Naive B cell (primary cell): ENCODE results near the gene OVCH1. TPM values are rescaled to one million over a fixed set of nuclear protein-coding genes. Genes with fewer than 3 reads are reported as not detected.
A peak's percentile ranks its signal among the peaks of the same experiment; 100 is the strongest.

ENCODE experiments used
- ATAC-seq, 2 donors: fragments of 150-1000 bp; cut with Tn5 transposase; 2 replicates each; pipeline ENCODE4 v1.10.0; 2021; ENCODE audit warnings: low read depth in 2 of 2, mild to moderate bottlenecking in 2 of 2, moderate library complexity in 2 of 2
- DNase-seq: peaks from one replicate; pipeline ENCODE4 v3.0.0; 2022
- H3K27ac Mint-ChIP-seq, 6 donors: one replicate each; pipeline ENCODE4 v1.8.0; 2020 to 2022; ENCODE audit warnings: mild to moderate bottlenecking in 6 of 6, mixed read lengths in 6 of 6, moderate library complexity in 5 of 6, inconsistent platforms in 2 of 6
- H3K27me3 Mint-ChIP-seq, 3 donors: one replicate each; pipeline ENCODE4 v1.8.0; 2021 to 2022; ENCODE audit warnings: mixed read lengths in 3 of 3, mild to moderate bottlenecking in 1 of 3
- H3K36me3 Mint-ChIP-seq, 2 donors: one replicate each; pipeline ENCODE4 v1.8.0; 2020 to 2022; ENCODE audit warnings: mixed read lengths in 2 of 2, inconsistent platforms in 1 of 2, mild to moderate bottlenecking in 1 of 2
- H3K4me1 Mint-ChIP-seq, 3 donors: one replicate each; pipeline ENCODE4 v1.8.0; 2020 to 2022; ENCODE audit warnings: mixed read lengths in 3 of 3, inconsistent platforms in 1 of 3, mild to moderate bottlenecking in 1 of 3, moderate library complexity in 1 of 3
- H3K4me3 Mint-ChIP-seq, 8 donors: one replicate each; pipeline ENCODE4 v1.8.0; 2020 to 2022; ENCODE audit warnings: mild to moderate bottlenecking in 8 of 8, mixed read lengths in 8 of 8, moderate library complexity in 8 of 8, inconsistent platforms in 2 of 8
- H3K9me3 Mint-ChIP-seq, 7 donors: one replicate each; pipeline ENCODE4 v1.8.0; 2020 to 2022; ENCODE audit warnings: mixed read lengths in 7 of 7, mild to moderate bottlenecking in 5 of 7, inconsistent platforms in 2 of 7, moderate library complexity in 1 of 7
- polyA plus RNA-seq, 6 donors: library from polyadenylated mRNA; unstranded; fragments of 300-500 nt; fragmentation: Illumina TruSeq; gene quantifications; one replicate each; pipeline ENCODE4 v1.2.3, GENCODE V29; 2021; ENCODE audit warnings: low read depth in 6 of 6

OVCH1 gene
- polyA plus RNA-seq, 6 donors from 2014 or later: not detected

DNA sequence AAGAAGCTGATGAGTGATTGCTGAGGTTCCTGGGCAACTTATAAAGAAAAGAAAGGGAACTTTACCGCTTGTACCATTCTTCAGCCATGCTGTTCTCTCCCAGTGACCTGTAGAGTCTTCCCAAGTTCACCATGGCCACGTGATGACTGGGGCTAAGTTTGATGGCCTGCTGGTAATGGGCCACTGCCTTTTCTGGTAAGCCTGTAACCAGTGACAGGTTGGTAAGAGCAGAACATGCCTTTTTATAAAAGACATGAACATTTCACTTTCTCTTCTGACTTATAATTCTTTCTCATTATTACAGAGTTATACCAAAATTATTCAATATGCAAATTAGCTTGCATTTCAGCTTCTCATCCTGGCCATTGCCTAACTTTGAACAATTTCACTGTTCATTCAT is 20.9 kb upstream of the OVCH1 start:
- no peak overlapping the region for H3K27ac Mint-ChIP-seq
- no peak for ATAC-seq
- peaks cover 9 to 19% (median 17%) of the 10 kb centered on the region in 3 donors for H3K27me3 Mint-ChIP-seq

DNA sequence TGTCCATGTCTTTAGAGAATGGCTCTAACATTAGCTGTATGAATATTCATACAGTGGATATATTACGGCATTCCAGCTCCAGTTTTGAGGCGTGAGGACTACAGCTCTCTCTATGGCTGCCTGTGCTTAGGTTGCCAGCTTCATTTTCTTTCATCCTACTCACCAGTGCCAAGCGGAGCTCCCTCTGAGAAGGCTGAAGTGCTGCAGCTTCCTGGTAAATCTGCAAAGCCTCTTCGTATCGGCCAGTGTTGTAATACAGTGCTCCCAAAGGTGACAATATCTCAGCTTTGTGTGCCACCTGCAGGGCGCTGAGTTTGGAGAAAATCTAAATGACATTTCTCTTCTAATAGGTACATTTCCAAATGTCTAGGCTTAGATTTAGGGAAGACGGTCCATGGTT is 19.8 kb upstream of the OVCH1 start:
- DNase-seq (no peak), ATAC-seq (no peak)
- Mint-ChIP-seq H3K4me1 (no peaks in the 10 kb centered on the region), H3K36me3 (no peaks in the 10 kb centered on the region), H3K9me3 (no peaks in the 10 kb centered on the region), H3K27me3 (peaks cover 4 to 19% (median 19%) of the 10 kb centered on the region in 3 donors), H3K4me3 (no peak overlapping the region), H3K27ac (no peak overlapping the region)

More for the DNA sequence above, 20.9 kb upstream of the OVCH1 start:
- DNase-seq: no peak
- Mint-ChIP-seq H3K9me3 (no peaks in the 10 kb centered on the region), H3K36me3 (no peaks in the 10 kb centered on the region), H3K4me1 (no peaks in the 10 kb centered on the region), H3K4me3 (no peak overlapping the region)

DNA sequence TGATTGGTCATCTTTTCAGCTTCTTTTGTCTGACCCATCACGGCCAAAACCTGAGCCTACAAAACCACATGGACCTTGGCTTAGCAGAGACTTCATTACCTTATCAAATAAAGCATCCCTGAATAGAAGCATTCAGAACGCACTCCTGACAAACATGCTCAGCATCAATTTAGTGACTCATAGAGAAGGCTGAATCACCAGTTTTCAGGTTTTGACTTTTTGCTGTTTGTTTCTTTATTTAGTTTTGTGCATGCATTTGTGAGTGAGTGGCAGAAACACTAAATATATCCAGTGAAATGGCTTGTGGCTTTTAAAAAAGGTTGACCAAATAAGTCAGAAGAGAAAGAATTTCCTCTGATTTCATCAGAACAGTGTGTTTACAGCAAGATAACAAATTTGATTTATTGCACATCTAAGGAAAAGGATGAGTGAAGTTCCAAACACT is 19.0 kb upstream of the OVCH1 start:
- ATAC-seq (no peak), DNase-seq (no peak)
- no peak overlapping the region for H3K27ac Mint-ChIP-seq
- H3K9me3 Mint-ChIP-seq: no peaks in the 10 kb centered on the region
- H3K4me3 Mint-ChIP-seq: no peak overlapping the region
- H3K27me3 Mint-ChIP-seq: peaks cover 4 to 19% (median 19%) of the 10 kb centered on the region in 3 donors
- H3K4me1 Mint-ChIP-seq: no peaks in the 10 kb centered on the region
- no peaks in the 10 kb centered on the region for H3K36me3 Mint-ChIP-seq

DNA sequence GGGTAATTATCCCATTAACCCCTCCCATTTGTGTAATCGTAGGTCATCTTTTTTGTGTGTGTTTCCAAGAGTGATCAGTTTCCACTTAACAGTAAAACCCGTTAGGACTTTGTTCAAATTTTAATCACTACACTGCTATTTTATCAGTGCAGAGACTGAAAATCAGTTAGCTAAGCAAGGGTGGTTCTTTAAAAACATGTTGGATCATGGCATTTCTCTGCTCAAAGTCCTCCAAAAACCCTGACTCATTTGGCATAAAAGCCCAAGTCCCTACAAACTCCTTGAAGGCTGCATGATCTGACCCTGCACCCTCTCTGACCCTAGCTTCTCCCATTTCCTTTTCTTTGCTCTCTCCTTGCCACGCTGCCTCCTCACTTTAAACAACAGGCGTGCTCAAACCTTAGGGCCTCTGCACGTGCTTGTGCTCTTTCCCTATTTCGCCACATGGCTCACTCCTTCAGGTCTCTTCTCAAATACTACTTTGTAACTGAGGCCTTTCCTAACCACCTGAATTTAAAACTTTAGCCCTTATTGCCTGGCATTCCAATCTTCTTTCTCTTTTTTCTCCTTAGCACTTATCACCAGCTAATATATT is 13.2 kb upstream of the OVCH1 start:
- Mint-ChIP-seq H3K4me1 (no peaks in the 10 kb centered on the region), H3K27me3 (peaks cover 13 to 41% (median 25%) of the 10 kb centered on the region in 3 donors), H3K27ac (no peak overlapping the region), H3K9me3 (no peaks in the 10 kb centered on the region), H3K36me3 (no peaks in the 10 kb centered on the region), H3K4me3 (no peak overlapping the region)
- no peak for ATAC-seq
- DNase-seq: no peak

DNA sequence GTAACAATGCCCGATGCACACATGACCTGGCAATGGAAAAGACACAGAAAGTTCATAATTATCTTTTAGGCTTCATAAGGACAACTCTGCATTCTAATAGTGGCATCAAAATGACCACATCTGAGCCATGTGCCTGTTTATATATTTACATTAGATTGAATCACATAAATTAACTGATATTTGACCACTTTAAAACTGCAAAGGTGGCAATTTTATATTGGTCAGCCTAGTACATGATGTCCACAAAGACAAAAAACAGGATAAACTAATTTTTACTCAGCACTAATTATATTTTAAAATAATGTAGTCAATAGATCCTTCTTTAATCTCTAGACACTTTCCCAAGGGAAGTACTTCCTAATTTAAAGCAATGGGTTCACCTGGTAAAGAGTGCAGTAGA is 12.0 kb upstream of the OVCH1 start:
- Mint-ChIP-seq H3K27me3 (peaks cover 9 to 32% (median 16%) of the 10 kb centered on the region in 3 donors), H3K36me3 (no peaks in the 10 kb centered on the region), H3K4me3 (no peak overlapping the region), H3K27ac (no peak overlapping the region), H3K9me3 (no peaks in the 10 kb centered on the region), H3K4me1 (no peaks in the 10 kb centered on the region)
- ATAC-seq (no peak), DNase-seq (no peak)

DNA sequence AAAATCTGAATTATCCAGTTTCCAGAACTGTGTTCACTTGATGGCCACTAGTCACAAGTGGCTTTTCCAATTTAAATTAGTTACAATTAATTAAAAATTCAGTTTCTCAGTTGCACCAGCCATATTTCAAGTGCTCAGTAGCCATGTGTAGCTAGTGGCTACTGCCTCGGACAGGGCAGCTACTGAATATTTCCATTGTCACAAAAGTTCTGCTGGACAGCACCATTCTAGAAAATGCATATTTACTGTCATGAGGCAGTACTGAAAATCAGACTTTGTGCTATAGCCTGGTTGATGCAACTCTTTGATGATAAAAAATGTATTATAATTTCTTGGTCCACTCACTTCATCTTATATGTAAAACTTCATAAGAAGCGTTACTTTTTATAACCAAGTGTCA is 11.5 kb upstream of the OVCH1 start:
- H3K36me3 Mint-ChIP-seq: no peaks in the 10 kb centered on the region
- no peaks in the 10 kb centered on the region for H3K9me3 Mint-ChIP-seq
- no peak for ATAC-seq
- no peak for DNase-seq
- no peak overlapping the region for H3K4me3 Mint-ChIP-seq
- no peak overlapping the region for H3K27ac Mint-ChIP-seq
- H3K4me1 Mint-ChIP-seq: no peaks in the 10 kb centered on the region
- peaks cover 9 to 30% (median 19%) of the 10 kb centered on the region in 3 donors for H3K27me3 Mint-ChIP-seq

DNA sequence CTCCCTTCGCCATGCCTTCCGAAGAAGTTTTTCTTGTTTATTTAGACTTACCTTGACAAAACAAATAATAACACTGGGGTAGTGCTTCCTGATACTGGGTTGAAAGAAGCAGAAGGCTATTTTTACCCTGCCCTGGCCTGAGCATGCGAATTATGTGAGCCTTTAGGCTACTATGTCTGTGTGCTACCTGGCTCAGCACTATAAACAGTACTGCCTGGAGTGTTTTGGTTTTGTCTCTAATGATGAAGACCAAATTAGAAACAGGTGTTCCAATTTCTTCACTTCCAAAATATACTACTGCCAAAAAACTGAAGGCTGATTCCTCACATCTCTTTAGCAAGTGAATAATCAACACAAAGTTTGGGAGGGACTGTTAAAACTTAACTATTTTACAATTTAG is 7.6 kb upstream of the OVCH1 start:
- DNase-seq: no peak
- peaks cover 9 to 23% (median 17%) of the 10 kb centered on the region in 3 donors for H3K27me3 Mint-ChIP-seq
- H3K36me3 Mint-ChIP-seq: no peaks in the 10 kb centered on the region
- H3K9me3 Mint-ChIP-seq: no peaks in the 10 kb centered on the region
- ATAC-seq: no peak
- peaks cover 5 to 8% (median 6%) of the 10 kb centered on the region in 3 donors for H3K4me1 Mint-ChIP-seq
- no peak overlapping the region for H3K27ac Mint-ChIP-seq
- H3K4me3 Mint-ChIP-seq: no peak overlapping the region

DNA sequence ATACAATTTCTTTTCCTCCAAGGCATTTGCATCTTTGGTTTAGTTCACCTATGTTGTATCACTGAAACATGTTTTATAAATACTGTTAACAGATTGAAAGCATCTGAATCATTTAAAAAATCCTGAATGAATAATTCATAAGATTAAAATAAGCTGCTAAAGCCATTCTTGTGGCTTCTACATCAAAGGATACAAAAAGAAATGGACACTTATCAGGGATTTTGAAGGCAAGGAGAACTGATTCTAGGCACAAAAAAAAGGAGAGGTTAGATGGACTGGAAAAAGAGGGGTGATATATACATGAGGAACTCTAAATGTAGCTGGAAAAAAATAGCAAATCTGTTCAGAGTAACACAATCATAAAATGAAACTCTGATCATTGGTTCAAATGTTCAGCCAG is 5.8 kb upstream of the OVCH1 start:
- H3K4me3 Mint-ChIP-seq: no peak overlapping the region
- ATAC-seq (no peak), DNase-seq (no peak)
- H3K36me3 Mint-ChIP-seq: no peaks in the 10 kb centered on the region
- H3K27me3 Mint-ChIP-seq: peaks cover 9 to 23% (median 17%) of the 10 kb centered on the region in 3 donors
- H3K9me3 Mint-ChIP-seq: no peaks in the 10 kb centered on the region
- H3K27ac Mint-ChIP-seq: peak overlapping the region in 1 of 6 donors; percentile 30
- H3K4me1 Mint-ChIP-seq: peaks cover 7 to 9% (median 7%) of the 10 kb centered on the region in 3 donors

DNA sequence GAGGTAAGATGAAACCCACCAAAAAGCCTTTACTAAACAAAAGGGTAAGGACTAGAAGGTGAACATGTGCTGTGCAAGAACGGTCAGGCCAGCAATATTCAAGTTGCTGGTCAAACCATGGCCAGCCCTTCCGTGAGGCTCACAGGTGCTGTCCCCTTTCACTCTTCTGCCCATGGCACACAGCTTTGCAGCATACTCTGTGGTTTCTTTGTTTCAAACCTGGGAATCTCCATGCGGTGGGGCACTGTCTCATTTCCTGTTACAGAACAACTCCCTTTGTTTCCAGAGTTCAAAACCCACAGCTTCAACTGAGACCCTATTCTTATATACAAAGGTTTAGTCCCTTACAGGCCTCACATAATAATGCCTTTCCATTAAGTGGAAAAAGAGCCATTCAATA is 1.7 kb upstream of the OVCH1 start:
- no peaks in the 10 kb centered on the region for H3K9me3 Mint-ChIP-seq
- no peak for DNase-seq
- no peak overlapping the region for H3K27ac Mint-ChIP-seq
- peaks cover 7 to 9% (median 7%) of the 10 kb centered on the region in 3 donors for H3K4me1 Mint-ChIP-seq
- H3K4me3 Mint-ChIP-seq: no peak overlapping the region
- no peak for ATAC-seq
- H3K27me3 Mint-ChIP-seq: peaks cover 0 to 7% (median 4%) of the 10 kb centered on the region in 3 donors
- H3K36me3 Mint-ChIP-seq: no peaks in the 10 kb centered on the region

DNA sequence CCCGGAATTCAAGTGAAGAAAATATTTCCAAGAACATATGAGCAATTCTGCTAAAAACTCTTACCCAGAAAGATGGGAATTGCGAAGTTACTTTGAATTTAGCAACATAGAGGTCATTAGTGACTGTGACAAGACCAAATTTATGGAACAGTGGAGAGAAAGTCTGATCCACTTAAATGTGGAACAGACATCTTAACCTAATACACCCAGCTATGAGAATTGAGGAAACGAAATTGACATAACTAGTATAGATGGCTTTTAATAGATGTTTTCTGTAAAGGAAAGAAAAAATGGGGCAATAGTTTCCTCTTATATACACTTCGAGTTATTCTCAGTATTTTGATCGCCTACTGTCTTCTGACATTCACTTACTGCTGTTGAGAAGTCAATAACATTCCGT is 4.6 kb downstream of the OVCH1 start:
- H3K4me1 Mint-ChIP-seq: no peaks in the 10 kb centered on the region
- no peak for ATAC-seq
- H3K36me3 Mint-ChIP-seq: no peaks in the 10 kb centered on the region
- H3K27ac Mint-ChIP-seq: no peak overlapping the region
- no peak overlapping the region for H3K4me3 Mint-ChIP-seq
- no peak for DNase-seq
- peaks cover 9 to 14% (median 10%) of the 10 kb centered on the region in 3 donors for H3K27me3 Mint-ChIP-seq
- H3K9me3 Mint-ChIP-seq: peaks cover 0 to 2% (median 0%) of the 10 kb centered on the region in 7 donors

DNA sequence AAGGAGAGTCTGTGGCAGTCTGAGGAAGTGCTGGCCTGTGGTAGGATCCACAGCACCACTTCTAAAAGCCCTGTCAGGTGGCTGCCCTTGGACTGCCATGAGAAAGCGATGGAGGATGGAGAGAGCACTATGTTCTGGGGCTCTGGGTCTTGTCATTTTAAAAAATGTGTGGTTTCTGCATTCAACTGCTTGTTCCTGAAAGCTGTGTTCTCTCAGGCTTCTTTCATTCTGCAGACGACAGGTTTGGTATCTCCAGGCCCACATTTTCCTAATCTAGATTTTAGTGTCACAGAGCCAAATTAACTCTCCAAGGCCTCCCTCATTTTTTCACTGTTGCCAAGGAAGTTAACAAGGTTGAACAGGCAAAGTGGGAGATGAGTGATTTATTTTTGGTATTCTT is 10.5 kb downstream of the OVCH1 start:
- no peak for ATAC-seq
- Mint-ChIP-seq H3K9me3 (peaks cover 0 to 2% (median 0%) of the 10 kb centered on the region in 7 donors), H3K27me3 (peaks cover 13 to 23% (median 14%) of the 10 kb centered on the region in 3 donors), H3K27ac (no peak overlapping the region), H3K4me1 (no peaks in the 10 kb centered on the region), H3K4me3 (no peak overlapping the region), H3K36me3 (no peaks in the 10 kb centered on the region)
- DNase-seq: no peak

DNA sequence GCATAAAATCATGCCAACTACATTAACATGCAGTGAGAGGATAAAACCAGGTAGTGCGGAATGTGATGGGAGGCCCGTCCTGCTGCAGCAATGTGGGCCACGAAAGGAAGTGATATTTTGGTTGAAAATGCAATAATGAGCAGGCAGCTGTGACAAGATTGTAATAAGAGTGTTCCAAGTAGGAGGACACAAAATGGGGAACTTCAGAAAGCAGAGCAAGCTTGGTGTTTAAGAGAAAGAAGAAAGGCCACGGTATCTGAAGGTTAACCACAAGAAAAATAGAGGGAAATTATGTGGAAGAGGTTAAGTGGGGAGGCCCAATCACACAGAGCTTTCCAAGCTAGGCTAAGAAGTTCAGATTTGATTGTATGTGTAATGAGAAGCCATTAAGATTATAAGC is 34.3 kb downstream of the OVCH1 start:
- peaks cover 0 to 7% (median 0%) of the 10 kb centered on the region in 7 donors for H3K9me3 Mint-ChIP-seq
- no peak for DNase-seq
- peak overlapping the region in 1 of 6 donors; percentile 24 for H3K27ac Mint-ChIP-seq
- H3K4me1 Mint-ChIP-seq: no peaks in the 10 kb centered on the region
- no peak for ATAC-seq
- H3K27me3 Mint-ChIP-seq: peaks cover 0 to 12% (median 5%) of the 10 kb centered on the region in 3 donors
- no peak overlapping the region for H3K4me3 Mint-ChIP-seq
- H3K36me3 Mint-ChIP-seq: no peaks in the 10 kb centered on the region

DNA sequence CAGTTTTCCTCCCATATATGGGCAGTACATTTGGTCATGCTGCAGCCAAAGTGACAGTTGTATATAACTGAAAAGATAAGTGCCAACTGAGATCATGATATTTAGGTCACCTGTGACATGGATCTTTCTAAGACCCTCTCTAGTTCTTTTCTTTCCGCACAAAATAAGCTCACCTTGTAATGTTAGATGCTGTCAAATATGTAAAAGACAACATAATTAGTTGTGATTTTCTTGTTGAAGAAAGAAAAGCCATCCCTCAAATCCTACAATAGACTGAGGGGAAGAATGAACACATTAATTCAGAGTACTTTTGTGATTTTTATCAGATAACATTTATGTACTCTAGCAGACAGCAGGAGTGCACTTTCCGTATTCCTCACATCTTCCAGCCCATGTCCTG is 37.4 kb downstream of the OVCH1 start:
- Mint-ChIP-seq H3K27me3 (peaks cover 0 to 12% (median 5%) of the 10 kb centered on the region in 3 donors), H3K4me3 (peak overlapping the region in 1 of 8 donors; percentile 10), H3K27ac (no peak overlapping the region), H3K9me3 (peaks cover 0 to 4% (median 0%) of the 10 kb centered on the region in 7 donors), H3K4me1 (no peaks in the 10 kb centered on the region), H3K36me3 (no peaks in the 10 kb centered on the region)
- DNase-seq: no peak
- ATAC-seq: no peak

DNA sequence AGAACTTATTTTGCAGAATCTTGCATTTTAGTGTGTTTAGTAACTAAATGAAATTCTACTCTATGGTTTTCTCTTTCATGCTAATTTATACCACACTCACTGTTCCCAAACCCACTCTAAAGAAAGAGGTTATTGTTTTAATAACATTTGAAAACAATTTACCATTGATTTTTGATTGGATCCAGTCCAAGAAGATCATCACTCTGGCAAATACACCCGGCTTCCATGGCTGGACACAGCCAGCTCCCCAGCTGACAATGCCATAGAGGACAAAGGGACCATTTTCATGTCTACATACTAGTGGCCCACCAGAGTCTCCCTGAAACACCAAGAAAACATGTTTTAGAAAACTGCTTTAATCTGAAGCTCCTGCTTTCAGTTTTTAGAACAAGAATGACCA is 42.4 kb downstream of the OVCH1 start:
- H3K27ac Mint-ChIP-seq: no peak overlapping the region
- no peaks in the 10 kb centered on the region for H3K36me3 Mint-ChIP-seq
- H3K4me3 Mint-ChIP-seq: no peak overlapping the region
- DNase-seq (no peak), ATAC-seq (no peak)
- H3K27me3 Mint-ChIP-seq: peaks cover 8 to 12% (median 10%) of the 10 kb centered on the region in 3 donors
- H3K4me1 Mint-ChIP-seq: no peaks in the 10 kb centered on the region
- peaks cover 0 to 4% (median 0%) of the 10 kb centered on the region in 7 donors for H3K9me3 Mint-ChIP-seq
